Testis (tissue), 2 donors: ENCODE data around the gene NEU2.

Source experiments
- POLR2A ChIP-seq: fragments of 450-650 bp; IDR thresholded peaks from one replicate; pipeline ENCODE4 v1.6.1; 2017; ENCODE audit warnings: antibody characterized with exemption, mild to moderate bottlenecking, moderate library complexity
- TF ChIP-seq, protein P1 (sequence below), 3 experiments: fragments of 450-650 bp in 2 of 3; fragments of 200-600 bp in 1 of 3; sonication (generic) in 1 of 3; IDR thresholded peaks; one replicate each; pipeline ENCODE4 v1.5.1; 2016 to 2019; ENCODE audit warnings: antibody characterized with exemption in 3 of 3, mild to moderate bottlenecking in 2 of 3, moderate library complexity in 1 of 3

DNA sequence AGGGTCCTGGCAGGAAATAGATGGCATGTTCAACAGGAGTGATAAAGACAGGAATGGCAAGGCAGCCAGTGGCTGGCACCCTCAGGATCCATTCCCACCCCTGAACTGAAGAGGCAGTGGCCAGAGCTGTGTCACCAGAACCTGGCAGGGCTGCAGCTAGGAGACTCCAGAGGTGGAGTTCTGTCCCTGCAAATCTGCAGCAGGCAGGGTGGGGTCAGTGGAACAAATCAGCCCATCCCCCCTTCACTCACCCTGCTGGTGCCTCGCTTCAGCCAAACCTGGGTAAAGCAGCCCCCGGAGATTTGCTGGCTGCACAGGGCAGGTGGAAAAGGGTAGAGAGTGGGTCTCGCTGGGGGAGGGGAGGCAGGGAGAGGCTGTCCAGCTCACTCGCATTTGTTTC lies 40.4 kb downstream of the NEU2 start:
- TF ChIP-seq POLR2A = no peak
- TF ChIP-seq, protein P1, sequence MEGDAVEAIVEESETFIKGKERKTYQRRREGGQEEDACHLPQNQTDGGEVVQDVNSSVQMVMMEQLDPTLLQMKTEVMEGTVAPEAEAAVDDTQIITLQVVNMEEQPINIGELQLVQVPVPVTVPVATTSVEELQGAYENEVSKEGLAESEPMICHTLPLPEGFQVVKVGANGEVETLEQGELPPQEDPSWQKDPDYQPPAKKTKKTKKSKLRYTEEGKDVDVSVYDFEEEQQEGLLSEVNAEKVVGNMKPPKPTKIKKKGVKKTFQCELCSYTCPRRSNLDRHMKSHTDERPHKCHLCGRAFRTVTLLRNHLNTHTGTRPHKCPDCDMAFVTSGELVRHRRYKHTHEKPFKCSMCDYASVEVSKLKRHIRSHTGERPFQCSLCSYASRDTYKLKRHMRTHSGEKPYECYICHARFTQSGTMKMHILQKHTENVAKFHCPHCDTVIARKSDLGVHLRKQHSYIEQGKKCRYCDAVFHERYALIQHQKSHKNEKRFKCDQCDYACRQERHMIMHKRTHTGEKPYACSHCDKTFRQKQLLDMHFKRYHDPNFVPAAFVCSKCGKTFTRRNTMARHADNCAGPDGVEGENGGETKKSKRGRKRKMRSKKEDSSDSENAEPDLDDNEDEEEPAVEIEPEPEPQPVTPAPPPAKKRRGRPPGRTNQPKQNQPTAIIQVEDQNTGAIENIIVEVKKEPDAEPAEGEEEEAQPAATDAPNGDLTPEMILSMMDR (IDR thresholded peaks at IDR 0.05) = no peak
